22Rv1 (cell line): Measurements from ENCODE around the gene TP53BP1.

Experiments used
- ZFX ChIP-seq: fragments of 450-650 bp; IDR thresholded peaks from 2 replicates; pipeline ENCODE4 v1.6.1; 2017; ENCODE audit warnings: antibody characterized with exemption, borderline replicate concordance
- TF ChIP-seq, protein P1 (sequence below): fragments of 450-650 bp; IDR thresholded peaks from 2 replicates; pipeline ENCODE4 v1.5.1; 2017; ENCODE audit warnings: mild to moderate bottlenecking

DNA sequence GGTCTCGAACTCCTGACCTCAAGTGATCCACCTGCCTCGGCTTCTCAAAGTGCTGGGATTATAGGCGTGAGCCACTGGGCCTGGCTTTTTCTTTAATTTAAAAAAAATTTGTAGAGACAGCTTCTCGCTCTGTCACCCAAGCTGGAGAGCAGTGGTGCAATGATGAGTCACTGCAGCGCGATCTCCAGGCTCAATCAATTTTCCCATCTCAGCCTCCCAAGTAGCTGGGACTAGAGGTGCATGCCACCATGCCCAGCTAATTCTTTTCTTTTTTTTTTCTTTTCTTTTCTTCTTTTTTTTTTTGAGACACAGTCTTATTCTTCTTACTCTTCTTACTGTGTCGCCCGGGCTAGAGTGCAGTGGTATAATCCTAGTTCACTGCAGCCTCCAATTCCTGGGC is 102.2 kb downstream of the TP53BP1 start:
- TF ChIP-seq, protein P1, sequence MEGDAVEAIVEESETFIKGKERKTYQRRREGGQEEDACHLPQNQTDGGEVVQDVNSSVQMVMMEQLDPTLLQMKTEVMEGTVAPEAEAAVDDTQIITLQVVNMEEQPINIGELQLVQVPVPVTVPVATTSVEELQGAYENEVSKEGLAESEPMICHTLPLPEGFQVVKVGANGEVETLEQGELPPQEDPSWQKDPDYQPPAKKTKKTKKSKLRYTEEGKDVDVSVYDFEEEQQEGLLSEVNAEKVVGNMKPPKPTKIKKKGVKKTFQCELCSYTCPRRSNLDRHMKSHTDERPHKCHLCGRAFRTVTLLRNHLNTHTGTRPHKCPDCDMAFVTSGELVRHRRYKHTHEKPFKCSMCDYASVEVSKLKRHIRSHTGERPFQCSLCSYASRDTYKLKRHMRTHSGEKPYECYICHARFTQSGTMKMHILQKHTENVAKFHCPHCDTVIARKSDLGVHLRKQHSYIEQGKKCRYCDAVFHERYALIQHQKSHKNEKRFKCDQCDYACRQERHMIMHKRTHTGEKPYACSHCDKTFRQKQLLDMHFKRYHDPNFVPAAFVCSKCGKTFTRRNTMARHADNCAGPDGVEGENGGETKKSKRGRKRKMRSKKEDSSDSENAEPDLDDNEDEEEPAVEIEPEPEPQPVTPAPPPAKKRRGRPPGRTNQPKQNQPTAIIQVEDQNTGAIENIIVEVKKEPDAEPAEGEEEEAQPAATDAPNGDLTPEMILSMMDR = no peak
- no peak for TF ChIP-seq ZFX
